Right forelimb (tissue), 1 donor: ENCODE data around the gene CORIN.
"Not testable (repeated sequence)": the region's sequence is repeated elsewhere in the genome, so short reads cannot be mapped to it uniquely, and the experiment has no call there.

Experiments used
- DNase-seq: peaks from one replicate; pipeline ENCODE4 v3.0.0-alpha.2; 2018

The CORIN gene

DNA sequence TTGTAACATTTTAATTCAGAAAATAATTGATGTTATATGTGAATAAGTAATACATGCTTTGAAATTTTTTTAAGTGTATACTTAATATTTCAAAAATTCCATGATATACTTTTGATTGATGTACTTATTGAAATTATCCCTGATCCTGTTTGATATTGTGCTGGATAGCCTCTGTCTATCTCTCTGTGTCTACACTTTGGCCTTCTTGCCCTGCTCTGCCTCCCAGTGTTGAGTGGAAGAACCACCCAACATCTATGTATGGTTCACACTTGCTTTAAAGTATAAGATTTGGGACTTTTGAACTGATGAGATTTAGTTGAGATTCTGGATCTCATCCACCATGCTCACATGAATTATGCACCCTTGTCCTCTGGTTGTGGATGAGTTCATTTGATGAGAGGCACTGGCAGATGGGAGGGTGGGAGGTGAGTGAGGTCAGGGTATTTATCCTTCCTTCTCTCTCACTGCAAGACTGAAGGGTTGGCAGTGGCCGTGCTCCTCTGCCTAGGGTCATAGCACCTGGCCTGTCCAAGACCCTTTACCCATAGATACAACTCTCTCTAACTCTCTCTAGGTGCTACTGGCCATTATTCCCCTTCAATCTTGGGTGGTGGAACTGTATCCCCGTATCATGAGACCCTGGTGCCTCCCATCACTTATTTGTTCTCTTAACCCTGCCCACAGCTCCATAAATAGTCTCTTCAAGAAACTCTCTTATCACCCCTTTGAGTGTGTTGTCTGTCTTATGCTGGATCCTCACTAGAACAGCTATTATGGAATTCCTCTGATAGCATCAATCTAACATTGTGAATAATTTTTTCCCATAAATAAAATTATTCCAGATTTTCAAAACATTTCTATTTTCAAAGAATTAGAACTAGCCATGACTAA is 75.2 kb downstream of the CORIN start:
- DNase-seq, result no peak

- DNase-seq, result not testable (repeated sequence)
These were observed 84.6 kb downstream of the CORIN start for GRCh38 chr4:47753316-47753715.

DNA sequence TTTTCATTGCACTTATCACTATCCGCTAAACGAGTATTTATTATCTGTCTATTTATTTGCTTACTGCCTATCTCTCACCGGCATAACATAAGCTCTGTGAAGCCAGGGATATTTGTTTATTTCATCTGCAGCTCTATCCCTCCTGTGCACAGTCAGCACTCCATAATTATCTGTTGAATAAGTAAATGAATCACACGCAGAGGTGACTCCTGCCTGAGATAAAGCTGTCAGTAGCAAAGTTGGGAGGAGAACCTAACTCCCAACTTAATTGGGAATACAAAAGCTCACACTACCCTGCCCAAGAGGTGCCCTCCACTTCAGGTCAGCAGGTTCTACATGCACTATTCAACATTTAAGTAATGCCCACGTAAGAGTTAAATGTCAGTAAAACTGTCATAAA is 85.7 kb downstream of the CORIN start:
- no peak for DNase-seq

- DNase-seq, result no peak
These were observed 87.1 kb downstream of the CORIN start for GRCh38 chr4:47750788-47751187.

DNA sequence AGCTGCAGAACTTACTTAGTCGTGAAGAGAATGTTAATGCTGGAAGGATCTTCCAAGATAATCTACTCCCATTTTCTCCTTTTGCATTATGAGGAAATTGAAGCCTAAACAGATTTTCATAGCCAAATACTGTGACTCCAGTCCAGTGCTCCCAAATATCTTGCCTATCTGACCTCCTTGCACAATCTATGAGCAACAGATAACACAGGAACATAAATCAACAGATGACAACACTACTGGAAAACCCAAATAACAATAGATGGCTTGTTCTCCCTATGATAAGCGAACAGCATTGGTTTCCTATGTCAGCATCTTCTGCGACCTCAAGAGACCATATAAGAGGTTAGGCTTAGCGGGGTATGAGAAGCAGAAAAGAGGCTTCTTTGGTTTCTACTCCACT is 88.0 kb downstream of the CORIN start:
- DNase-seq, result no peak

DNA sequence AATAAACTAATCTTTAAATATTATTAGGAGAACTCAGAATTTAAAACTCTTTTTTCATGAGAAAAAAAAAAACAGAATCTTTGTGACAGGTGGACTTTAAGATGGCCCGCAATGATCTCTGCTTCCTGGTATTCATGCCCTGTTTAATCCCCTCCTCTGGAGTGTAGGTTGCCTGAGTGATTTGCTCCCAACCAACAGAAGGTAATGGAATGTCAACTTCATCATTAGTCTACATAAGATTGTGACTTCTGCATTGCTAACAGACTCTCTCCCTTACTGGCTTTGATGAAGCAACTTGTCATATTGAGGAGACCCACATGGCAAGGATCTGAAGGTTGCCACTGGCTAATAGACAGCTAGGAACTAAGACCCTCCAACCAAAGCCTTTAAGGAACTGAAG is 88.8 kb downstream of the CORIN start:
- no peak for DNase-seq

GRCh38 chr4:47747846-47748494 is 89.9 kb downstream of the CORIN start:
- DNase-seq, result no peak

DNA sequence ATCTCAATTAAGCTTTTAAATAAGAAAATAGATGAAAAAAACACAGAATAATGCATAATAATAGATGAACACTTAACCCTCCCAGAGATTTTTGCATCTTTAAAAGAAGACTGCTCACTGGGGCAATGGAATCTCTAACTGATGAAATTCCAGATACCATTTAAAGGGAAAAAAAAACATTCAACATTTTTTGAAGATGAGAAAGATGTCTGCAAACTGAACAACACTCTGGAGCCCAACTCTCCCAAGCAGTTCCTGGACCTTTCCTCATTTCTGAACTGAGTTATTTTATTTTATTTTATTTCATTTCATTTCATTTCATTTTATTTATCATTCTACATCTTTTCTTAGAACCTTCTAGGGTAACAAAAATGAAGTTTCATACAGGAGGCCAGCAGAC is 90.7 kb downstream of the CORIN start:
- DNase-seq, result no peak

DNA sequence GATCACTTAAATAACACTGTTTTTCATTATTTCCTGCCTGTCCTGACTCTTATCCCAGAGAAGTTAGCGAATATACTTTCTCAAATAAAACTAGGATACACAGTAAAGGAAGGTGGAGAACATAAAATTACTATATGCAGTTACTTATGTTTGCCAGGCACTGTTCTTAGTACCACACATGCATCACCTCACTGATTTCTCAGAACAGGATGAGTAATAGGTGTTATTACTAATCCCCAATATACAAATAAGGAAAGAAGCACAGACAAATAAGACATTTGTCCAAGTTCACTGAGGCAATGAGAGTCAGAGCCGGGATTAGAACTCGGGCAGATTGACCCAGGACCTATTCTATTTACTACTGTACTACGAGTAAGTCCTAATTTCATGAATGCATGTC is 91.7 kb downstream of the CORIN start:
- no peak for DNase-seq

GRCh38 chr4:47744843-47745382 is 93.0 kb downstream of the CORIN start:
- DNase-seq, result no peak

GRCh38 chr4:47744253-47744652 is 93.6 kb downstream of the CORIN start:
- DNase-seq, result no peak

DNA sequence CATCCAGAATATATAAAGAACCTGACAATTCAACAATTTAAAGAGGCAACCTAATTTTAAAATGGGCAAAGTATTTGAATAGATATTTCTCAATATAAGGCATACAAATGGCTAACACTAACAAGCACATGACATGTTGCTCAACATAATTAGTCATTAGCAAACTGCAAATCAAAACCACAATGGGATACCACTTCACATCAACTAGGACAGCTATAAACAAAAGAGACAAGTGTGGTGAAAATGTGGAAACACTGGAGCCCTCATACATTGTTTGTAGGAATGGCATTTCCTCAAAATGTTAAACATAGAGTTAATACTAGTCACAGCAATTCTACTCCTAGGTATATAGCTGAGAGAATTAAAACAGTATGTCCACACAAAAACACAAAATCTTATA is 96.7 kb downstream of the CORIN start:
- DNase-seq, result no peak

DNA sequence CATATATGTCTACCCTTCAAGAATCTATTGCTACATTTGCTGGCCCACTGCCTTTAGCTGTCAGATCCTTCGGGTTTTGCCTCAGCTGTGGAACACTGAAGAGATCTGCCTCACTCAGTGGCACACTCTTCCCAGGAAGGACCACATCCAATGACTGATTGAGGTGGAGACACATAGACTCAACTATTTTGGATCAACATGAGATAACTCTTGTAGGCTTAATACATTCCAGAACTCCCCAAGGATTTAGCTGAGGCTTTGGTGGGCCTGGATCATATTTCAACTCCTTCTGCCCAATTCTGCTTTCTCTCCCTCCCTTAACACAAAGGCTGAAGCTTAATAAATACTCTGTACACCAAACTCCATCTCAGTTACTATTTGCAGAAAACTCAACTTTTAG is 100.5 kb downstream of the CORIN start:
- no peak for DNase-seq

GRCh38 chr4:47736555-47736954 is 101.3 kb downstream of the CORIN start:
- DNase-seq, result no peak

GRCh38 chr4:47736146-47736545 is 101.7 kb downstream of the CORIN start:
- DNase-seq, result no peak

GRCh38 chr4:47733302-47734175 is 104.3 kb downstream of the CORIN start:
- no peak for DNase-seq

- no peak for DNase-seq
These were observed 106.7 kb downstream of the CORIN start for GRCh38 chr4:47731182-47731581.

- DNase-seq, result no peak
These were observed 108.7 kb downstream of the CORIN start for GRCh38 chr4:47729131-47729680.

DNA sequence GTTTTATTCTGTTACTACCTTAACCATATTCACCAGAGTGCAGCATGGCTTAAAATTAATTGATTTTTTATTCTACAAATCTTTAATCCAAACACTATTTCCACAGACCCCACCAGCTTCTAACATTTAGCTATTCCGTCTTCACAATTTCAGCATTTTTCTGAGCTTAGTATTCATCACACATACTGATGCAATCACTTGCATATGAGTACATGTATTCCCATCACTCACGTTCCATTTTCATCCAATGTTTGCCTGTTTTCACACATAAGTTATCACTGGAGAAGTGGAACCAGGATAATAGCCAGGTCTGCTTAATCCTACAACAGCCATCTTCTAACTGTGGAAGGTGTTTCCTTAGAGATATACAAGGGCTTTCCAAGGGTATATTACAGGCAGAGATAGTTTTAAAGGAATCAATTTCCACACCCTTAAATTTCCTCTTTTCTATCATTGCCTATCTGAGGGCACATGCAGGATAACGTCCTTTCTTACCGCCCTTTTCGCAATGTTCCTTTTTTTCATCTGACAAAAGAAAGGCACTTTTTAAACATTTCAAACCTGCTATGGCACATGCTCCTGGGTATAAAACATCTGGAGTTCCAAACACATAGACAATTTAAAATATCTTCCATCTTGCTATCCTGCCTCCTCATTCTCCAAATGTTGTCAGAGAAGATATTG is 115.8 kb downstream of the CORIN start:
- DNase-seq, result no peak

DNA sequence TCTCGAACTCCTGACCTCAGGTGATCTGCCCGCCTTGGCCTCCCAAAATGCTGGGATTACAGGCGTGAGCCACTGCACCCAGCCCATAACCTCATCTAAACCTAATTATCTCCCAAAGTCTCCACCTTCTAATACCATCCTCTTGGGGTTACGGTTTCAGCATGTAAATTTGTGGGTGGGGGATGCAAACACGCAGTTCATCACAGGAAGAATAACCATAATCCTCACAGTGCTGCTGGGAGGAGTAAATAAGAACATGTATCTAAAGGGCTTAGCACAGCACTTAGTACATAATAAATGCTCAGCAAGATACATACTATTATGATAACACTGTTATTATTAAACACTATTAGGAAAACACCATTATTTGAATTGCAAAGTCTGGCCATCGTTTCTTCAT is 116.4 kb downstream of the CORIN start:
- no peak for DNase-seq

DNA sequence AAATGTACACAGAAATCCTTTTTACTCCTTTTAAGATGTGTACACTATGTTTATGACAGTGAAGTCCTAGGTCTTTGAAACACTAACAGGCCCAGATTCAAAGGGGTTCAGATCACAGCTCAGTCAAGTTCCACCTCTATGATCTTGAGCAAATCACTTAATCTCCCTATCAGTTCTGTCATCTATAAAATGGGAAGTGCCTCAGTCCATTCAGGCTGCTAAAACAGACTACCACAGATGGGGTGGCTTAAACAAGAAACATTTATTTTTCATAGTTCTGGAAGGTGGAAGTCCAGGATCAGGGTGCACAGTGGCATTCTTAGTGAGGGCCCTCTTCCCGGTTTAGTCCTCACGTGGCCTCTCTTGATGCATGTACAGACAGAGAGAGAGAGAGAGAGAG is 117.1 kb downstream of the CORIN start:
- no peak for DNase-seq

GRCh38 chr4:47719576-47719975 is 118.3 kb downstream of the CORIN start:
- DNase-seq, result no peak
